Transverse colon (tissue), 4 donors: Measurements from ENCODE around the gene TMSB10. TPM values are rescaled to one million over a fixed set of nuclear protein-coding genes. Genes with fewer than 3 reads are reported as not detected.

Experiments used
- DNase-seq: peaks from one replicate; pipeline ENCODE4 v3.0.0-alpha.2; 2019
- H3K27ac ChIP-seq, 4 donors: fragments of 200-600 bp; sonication (generic); 2 replicates each; pipeline ENCODE4 v1.5.1; 2016 to 2018; ENCODE audit warnings: inconsistent platforms in 4 of 4
- H3K27me3 ChIP-seq: fragments of 200-600 bp; sonication (generic); 2 replicates; pipeline ENCODE4 v1.5.1; 2017; ENCODE audit warnings: inconsistent platforms
- H3K36me3 ChIP-seq, 4 donors: fragments of 200-600 bp; sonication (generic); 2 replicates each; pipeline ENCODE4 v1.5.1; 2017 to 2019; ENCODE audit warnings: inconsistent platforms in 4 of 4
- H3K4me1 ChIP-seq, 4 donors: fragments of 200-600 bp; sonication (generic); 2 replicates each; pipeline ENCODE4 v1.5.1; 2017 to 2020; ENCODE audit warnings: inconsistent platforms in 4 of 4
- H3K4me3 ChIP-seq, 4 donors: fragments of 200-600 bp; sonication (generic); 1 replicate in 1 of 4; 2 replicates in 3 of 4; pipeline versions ENCODE4 v1.5.1 to v1.6.1; 2017 to 2019; ENCODE audit warnings: inconsistent platforms in 4 of 4
- H3K9me3 ChIP-seq, 2 donors: fragments of 200-600 bp; sonication (generic); 2 replicates each; pipeline ENCODE4 v1.5.1; 2017 to 2019; ENCODE audit warnings: inconsistent platforms in 2 of 2
- CTCF ChIP-seq, 5 experiments: fragments of 200-600 bp in 3 of 5; fragments of 450-650 bp in 2 of 5; sonication (generic) in 3 of 5; IDR thresholded peaks; 1 replicate in 2 of 5; 2 replicates in 3 of 5; pipeline ENCODE4 v1.5.1; 2016 to 2017; ENCODE audit warnings: antibody characterized with exemption in 5 of 5, inconsistent platforms in 3 of 5, mild to moderate bottlenecking in 2 of 5, moderate library complexity in 1 of 5
- EP300 ChIP-seq: sonication (generic); formaldehyde crosslinking; IDR thresholded peaks from one replicate; pipeline ENCODE4 v1.6.1; 2017; ENCODE audit warnings: antibody characterized with exemption, low read depth
- POLR2A ChIP-seq: fragments of 450-650 bp; IDR thresholded peaks from one replicate; pipeline ENCODE4 v1.6.1; 2016; ENCODE audit warnings: antibody characterized with exemption, mild to moderate bottlenecking, moderate library complexity
- POLR2AphosphoS5 ChIP-seq, 3 donors: sonication (generic); formaldehyde crosslinking; IDR thresholded peaks; one replicate each; pipeline ENCODE4 v1.6.1; 2016; ENCODE audit warnings: antibody characterized with exemption in 3 of 3
- WGBS, 2 donors: methylation state at CpG; one replicate each; pipeline ENCODE4 v1.1.5; 2018; ENCODE audit warnings: low coverage in 1 of 2; 5-methylcytosine and 5-hydroxymethylcytosine counted together
- in situ Hi-C, 4 donors: fragments of 200-750 bp; cut with MboI; loops; one replicate each; pipeline versions ENCODE4 v1.15.0 to v1.15.1; 2017; ENCODE audit warnings: low sequenced_read_pairs in 3 of 4, low pct_ligation_motif_present in 1 of 4, low pct_unique_long_range_greater_than_20kb in 1 of 4
- intact Hi-C: fragments of 100-400 bp; cut with DNase I; formaldehyde crosslinking; loops from one replicate; pipeline ENCODE4 v1.15.1; 2023; ENCODE audit warnings: low total_unique reads
- total RNA-seq, 4 donors: library from RNA; depleted of rRNA; stranded (reverse); fragments of >200 nt; gene quantifications; one replicate each; pipeline ENCODE4 v1.1.0, GENCODE V29; 2016

The TMSB10 gene
- total RNA-seq, 4 donors from 2014 or later = 1,619 to 4,787 (median 3,693) TPM

GRCh38 chr2:84858123-84858522 is 47.3 kb upstream of the TMSB10 start:
- WGBS, 2 donors = 81 to 83% methylated on average over 3 of the region's 3 CpGs
- TF ChIP-seq CTCF (IDR thresholded peaks at IDR 0.05) (no peak), POLR2AphosphoS5 (IDR thresholded peaks at IDR 0.05) (no peak), POLR2A (no peak), EP300 (no peak)
- in situ Hi-C loops = loop anchor here in 1 of 4 donors (25.0 kb wide), 1 partner anchor 371 kb away; no protein-coding TSS in a partner anchor
- Histone ChIP-seq H3K36me3 (no peaks in the 10 kb centered on the region), H3K4me1 (peaks cover 0 to 16% (median 7%) of the 10 kb centered on the region in 4 donors), H3K27me3 (no peaks in the 10 kb centered on the region), H3K9me3 (no peaks in the 10 kb centered on the region), H3K27ac (no peak overlapping the region), H3K4me3 (no peak overlapping the region)
- intact Hi-C loops = no loop called here
- DNase-seq = no peak

- Histone ChIP-seq H3K4me3 (no peak overlapping the region), H3K27ac (no peak overlapping the region), H3K36me3 (no peaks in the 10 kb centered on the region), H3K4me1 (peaks cover 0 to 16% (median 7%) of the 10 kb centered on the region in 4 donors), H3K9me3 (no peaks in the 10 kb centered on the region), H3K27me3 (no peaks in the 10 kb centered on the region)
- in situ Hi-C loops (loop anchor here in 1 of 4 donors (25.0 kb wide), 1 partner anchor 372 kb away; no protein-coding TSS in a partner anchor), intact Hi-C loops (no loop called here)
- DNase-seq = no peak
- TF ChIP-seq CTCF (IDR thresholded peaks at IDR 0.05) (no peak), EP300 (no peak), POLR2AphosphoS5 (IDR thresholded peaks at IDR 0.05) (no peak), POLR2A (no peak)
- 42 to 100% methylated on average over 1 to 3 of the region's 3 CpGs for WGBS, 2 donors
Measured at GRCh38 chr2:84858937-84859336, 46.5 kb upstream of the TMSB10 start.

GRCh38 chr2:84861539-84861938 is 43.9 kb upstream of the TMSB10 start:
- intact Hi-C loops = no loop called here

GRCh38 chr2:84862006-84862405 is 43.5 kb upstream of the TMSB10 start:
- peaks cover 0 to 17% (median 6%) of the 10 kb centered on the region in 4 donors for H3K4me1 ChIP-seq
- intact Hi-C loops = no loop called here
- no peak overlapping the region for H3K27ac ChIP-seq
- H3K27me3 ChIP-seq = no peaks in the 10 kb centered on the region
- 81 to 86% methylated on average over 5 to 6 of the region's 6 CpGs for WGBS, 2 donors
- H3K9me3 ChIP-seq = no peaks in the 10 kb centered on the region
- TF ChIP-seq CTCF (IDR thresholded peaks at IDR 0.05) (no peak), EP300 (no peak), POLR2A (no peak)
- H3K36me3 ChIP-seq = no peaks in the 10 kb centered on the region
- in situ Hi-C loops = loop anchor here in 2 of 4 donors (10.0 to 25.0 kb wide), 2 partner anchors 367 to 375 kb away; no protein-coding TSS in a partner anchor
- H3K4me3 ChIP-seq = no peak overlapping the region
- no peak for DNase-seq

More at GRCh38 chr2:84861539-84861938, 43.9 kb upstream of the TMSB10 start:
- Histone ChIP-seq H3K36me3 (no peaks in the 10 kb centered on the region), H3K9me3 (no peaks in the 10 kb centered on the region), H3K27me3 (no peaks in the 10 kb centered on the region), H3K4me3 (no peak overlapping the region), H3K27ac (no peak overlapping the region), H3K4me1 (peaks cover 0 to 22% (median 7%) of the 10 kb centered on the region in 4 donors)
- TF ChIP-seq CTCF (IDR thresholded peaks at IDR 0.05) (no peak), POLR2AphosphoS5 (IDR thresholded peaks at IDR 0.05) (no peak), POLR2A (no peak), EP300 (no peak)
- in situ Hi-C loops = loop anchor here in 2 of 4 donors (10.0 to 25.0 kb wide), 2 partner anchors 367 to 374 kb away; no protein-coding TSS in a partner anchor
- DNase-seq = no peak
- WGBS, 2 donors = 67% methylated on average over 6 of the region's 6 CpGs; no CpG with 5 or more reads in 1 of the 2 donors
